Lung (tissue), 12 donors: ENCODE measurements around the gene MYO3B. TPM values are rescaled to one million over a fixed set of nuclear protein-coding genes. Genes with fewer than 3 reads are reported as not detected.

Experiments used
- ATAC-seq: fragments of 200-7000 bp; cut with Tn5 transposase; one replicate; pipeline ENCODE4 v1.9.1; 2020; ENCODE audit warnings: moderate number of reproducible peaks; ENCODE audit not compliant: insufficient read depth, low FRiP score
- DNase-seq, 3 donors: peaks; one replicate each; pipeline ENCODE4 v3.0.0-alpha.2; 2013 to 2017
- H3K27ac ChIP-seq, 2 donors: one replicate each; pipeline ENCODE4 v1.5.1; 2013; ENCODE audit warnings: mild to moderate bottlenecking in 2 of 2, moderate library complexity in 2 of 2, control low read depth in 1 of 2, inconsistent platforms in 1 of 2, low read depth in 1 of 2, low read length in 1 of 2
- H3K27me3 ChIP-seq, 3 donors: one replicate each; pipeline ENCODE4 v1.5.1; 2013; ENCODE audit warnings: low read length in 2 of 3; ENCODE audit not compliant: control insufficient read depth in 3 of 3, insufficient read depth in 3 of 3
- H3K36me3 ChIP-seq, 4 donors: one replicate each; pipeline ENCODE4 v1.5.1; 2013; ENCODE audit warnings: low read length in 4 of 4, mild to moderate bottlenecking in 1 of 4, moderate library complexity in 1 of 4; ENCODE audit not compliant: control insufficient read depth in 4 of 4, insufficient read depth in 4 of 4
- H3K4me1 ChIP-seq, 5 donors: one replicate each; pipeline ENCODE4 v1.5.1; 2013; ENCODE audit warnings: low read length in 5 of 5, mild to moderate bottlenecking in 2 of 5, moderate library complexity in 1 of 5; ENCODE audit not compliant: control insufficient read depth in 5 of 5, insufficient read depth in 5 of 5
- H3K4me3 ChIP-seq: one replicate; pipeline ENCODE4 v1.5.1; 2013; ENCODE audit warnings: mild to moderate bottlenecking, control low read depth, moderate library complexity
- H3K9ac ChIP-seq, 2 donors: one replicate each; pipeline ENCODE4 v1.5.1; 2013; ENCODE audit warnings: low read length in 2 of 2, control low read depth in 1 of 2; ENCODE audit not compliant: insufficient read depth in 1 of 2
- H3K9me3 ChIP-seq, 4 donors: one replicate each; pipeline ENCODE4 v1.5.1; 2013; ENCODE audit warnings: low read length in 3 of 4, mild to moderate bottlenecking in 1 of 4, moderate library complexity in 1 of 4; ENCODE audit not compliant: control insufficient read depth in 4 of 4, insufficient read depth in 3 of 4
- WGBS, 2 donors: extraction: QIAGEN DNeasy Blood & Tissue Kit; methylation state at CpG; one replicate each; pipeline ENCODE4 v1.1.7; 2013; 5-methylcytosine and 5-hydroxymethylcytosine counted together
- polyA plus RNA-seq, 2 donors: library from polyadenylated mRNA; stranded (reverse); fragments of 200-250 nt; gene quantifications; one replicate each; pipeline ENCODE4 v1.2.1, GENCODE V29; 2013
- total RNA-seq, 2 donors: library from RNA; depleted of rRNA in 1 of 2; stranded (reverse); fragments of >200 nt in 1 of 2; gene quantifications; one replicate each; pipeline ENCODE4 v1.2.1, GENCODE V29; 2014 to 2021
- TF ChIP-seq, protein P1 (sequence below): IDR thresholded peaks from 2 replicates; pipeline ENCODE4 v1.5.1; 2012; ENCODE audit warnings: mild to moderate bottlenecking; ENCODE audit errors: control extremely low read depth, extremely low read depth
- donor health status: control.
- donor health status: control.
- donor health status: Bipolar disorder and iron deficiency.
- donor health status: healthy.
- donor health status: DM: yes; HTN: yes; CAD: no.

Gene MYO3B
- total and polyA plus RNA-seq, 4 donors: 0.03 to 0.82 (median 0.05) TPM; not detected in 1

DNA sequence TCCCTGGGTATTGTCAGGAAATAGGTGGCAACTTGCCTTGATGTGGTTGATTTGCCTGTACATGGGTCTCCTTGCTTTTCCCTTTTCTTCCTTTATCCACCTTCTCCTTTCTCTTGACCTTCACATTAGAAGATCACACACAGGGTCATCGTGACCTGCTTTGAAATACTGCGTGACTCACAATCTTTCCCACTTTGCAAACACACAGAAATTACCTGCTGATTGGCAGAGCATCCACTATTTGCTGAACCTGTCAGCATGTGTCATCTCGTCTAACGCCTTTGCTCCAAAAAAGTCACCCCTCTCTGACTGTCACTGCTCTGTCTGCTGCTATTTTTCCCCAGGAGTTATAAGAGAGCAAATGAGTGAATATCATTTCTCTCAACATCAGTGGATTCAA is 60.8 kb downstream of the MYO3B start:
- DNase-seq: no peak
- Histone ChIP-seq H3K9me3 (no peaks in the 10 kb centered on the region), H3K4me3 (no peak overlapping the region), H3K9ac (no peak overlapping the region), H3K4me1 (no peaks in the 10 kb centered on the region), H3K27ac (no peak overlapping the region), H3K36me3 (no peaks in the 10 kb centered on the region), H3K27me3 (no peaks in the 10 kb centered on the region)
- TF ChIP-seq, protein P1, sequence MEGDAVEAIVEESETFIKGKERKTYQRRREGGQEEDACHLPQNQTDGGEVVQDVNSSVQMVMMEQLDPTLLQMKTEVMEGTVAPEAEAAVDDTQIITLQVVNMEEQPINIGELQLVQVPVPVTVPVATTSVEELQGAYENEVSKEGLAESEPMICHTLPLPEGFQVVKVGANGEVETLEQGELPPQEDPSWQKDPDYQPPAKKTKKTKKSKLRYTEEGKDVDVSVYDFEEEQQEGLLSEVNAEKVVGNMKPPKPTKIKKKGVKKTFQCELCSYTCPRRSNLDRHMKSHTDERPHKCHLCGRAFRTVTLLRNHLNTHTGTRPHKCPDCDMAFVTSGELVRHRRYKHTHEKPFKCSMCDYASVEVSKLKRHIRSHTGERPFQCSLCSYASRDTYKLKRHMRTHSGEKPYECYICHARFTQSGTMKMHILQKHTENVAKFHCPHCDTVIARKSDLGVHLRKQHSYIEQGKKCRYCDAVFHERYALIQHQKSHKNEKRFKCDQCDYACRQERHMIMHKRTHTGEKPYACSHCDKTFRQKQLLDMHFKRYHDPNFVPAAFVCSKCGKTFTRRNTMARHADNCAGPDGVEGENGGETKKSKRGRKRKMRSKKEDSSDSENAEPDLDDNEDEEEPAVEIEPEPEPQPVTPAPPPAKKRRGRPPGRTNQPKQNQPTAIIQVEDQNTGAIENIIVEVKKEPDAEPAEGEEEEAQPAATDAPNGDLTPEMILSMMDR: no peak
- 85 to 93% methylated on average over 4 of the region's 4 CpGs for WGBS, 2 donors
- no peak for ATAC-seq

DNA sequence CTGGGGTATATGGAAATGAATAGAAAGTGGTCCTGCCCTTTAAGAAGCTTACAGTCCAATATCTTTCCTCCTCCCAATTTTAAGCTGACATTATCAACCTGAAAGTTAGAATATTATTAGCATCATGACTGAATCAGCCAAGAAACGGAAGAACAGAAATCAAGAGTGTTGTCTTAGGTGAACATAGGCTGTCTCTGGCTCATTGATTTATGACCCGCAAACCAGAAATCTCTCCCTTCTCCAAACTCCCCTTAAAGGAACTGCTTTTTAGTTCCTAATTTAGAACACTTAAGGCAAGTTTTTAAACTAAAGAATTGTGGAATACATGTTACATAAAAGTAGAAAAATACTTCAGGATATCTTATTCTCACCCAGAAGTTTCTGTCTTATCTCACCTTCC is 62.7 kb downstream of the MYO3B start:
- TF ChIP-seq, protein P1: no peak

DNA sequence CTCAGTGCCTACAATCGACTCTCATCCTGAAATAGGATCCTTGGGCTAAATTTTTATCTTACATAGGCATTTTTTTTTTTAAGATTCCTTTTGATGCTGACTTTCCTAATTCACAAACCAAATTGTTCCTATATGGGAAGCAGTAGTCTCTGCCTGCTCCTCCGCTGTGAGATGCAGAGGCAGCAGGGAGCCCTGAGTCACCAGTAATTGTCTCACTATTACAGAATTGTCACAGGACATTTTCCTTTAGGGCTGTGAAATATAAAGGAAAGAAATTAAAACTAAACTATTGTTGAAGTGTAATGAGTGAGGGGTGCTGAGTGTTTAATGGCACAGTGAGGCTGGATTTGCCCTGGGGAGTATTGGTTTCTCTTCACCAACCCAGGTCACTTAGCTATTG is 63.8 kb downstream of the MYO3B start:
- TF ChIP-seq, protein P1: no peak
- Histone ChIP-seq H3K27me3 (no peaks in the 10 kb centered on the region), H3K9ac (no peak overlapping the region), H3K27ac (no peak overlapping the region), H3K4me1 (no peaks in the 10 kb centered on the region), H3K9me3 (no peaks in the 10 kb centered on the region), H3K4me3 (no peak overlapping the region), H3K36me3 (no peaks in the 10 kb centered on the region)
- 83 to 90% methylated on average over 2 of the region's 2 CpGs for WGBS, 2 donors
- ATAC-seq (no peak), DNase-seq (no peak)

More for the DNA sequence above, 62.7 kb downstream of the MYO3B start:
- Histone ChIP-seq H3K4me3 (no peak overlapping the region), H3K36me3 (no peaks in the 10 kb centered on the region), H3K27ac (no peak overlapping the region), H3K4me1 (no peaks in the 10 kb centered on the region), H3K9ac (no peak overlapping the region), H3K9me3 (no peaks in the 10 kb centered on the region), H3K27me3 (no peaks in the 10 kb centered on the region)
- ATAC-seq (no peak), DNase-seq (no peak)
- 66 to 77% methylated on average over 2 of the region's 2 CpGs for WGBS, 2 donors

DNA sequence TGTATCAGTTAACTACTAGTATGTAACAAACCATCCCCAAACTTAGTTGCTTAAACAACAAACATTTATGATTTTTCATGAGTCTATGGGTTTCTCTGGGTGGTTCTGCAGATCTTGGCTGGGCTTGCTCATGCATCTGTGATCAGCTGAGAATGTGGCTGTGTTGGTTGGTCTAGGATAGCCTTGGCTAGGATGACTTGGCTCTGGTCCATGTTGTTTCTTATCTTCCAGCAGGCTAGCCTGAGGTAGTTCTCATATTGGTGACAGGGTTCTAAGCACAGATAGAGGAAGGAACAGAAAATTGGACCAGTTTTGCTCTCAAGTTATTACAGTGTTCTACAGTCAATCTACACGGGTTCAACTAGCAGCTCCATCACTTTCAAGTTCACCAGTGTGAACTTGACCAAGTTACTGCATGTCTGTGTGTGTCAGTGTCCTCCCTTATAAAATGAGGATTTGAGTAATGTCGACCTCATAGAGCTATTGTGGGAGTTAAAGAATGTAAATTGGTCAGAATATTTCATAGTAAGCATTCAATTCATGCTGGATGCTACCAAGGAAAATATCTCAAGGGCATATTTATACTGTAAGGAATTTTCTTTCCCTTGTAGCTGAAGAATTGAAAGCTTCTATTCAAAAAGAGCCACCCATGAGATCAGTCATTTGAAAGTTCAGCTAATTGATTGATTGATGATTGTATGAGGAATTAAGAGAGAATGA is 65.3 kb downstream of the MYO3B start:
- DNase-seq: no peak
- no peak overlapping the region for H3K27ac ChIP-seq
- H3K9ac ChIP-seq: no peak overlapping the region
- no peak overlapping the region for H3K4me3 ChIP-seq
- TF ChIP-seq, protein P1: no peak
- no peaks in the 10 kb centered on the region for H3K9me3 ChIP-seq
- H3K36me3 ChIP-seq: no peaks in the 10 kb centered on the region
- 83 to 89% methylated on average over 2 of the region's 2 CpGs for WGBS, 2 donors
- no peaks in the 10 kb centered on the region for H3K27me3 ChIP-seq
- no peak for ATAC-seq
- peaks cover 0 to 1% (median 0%) of the 10 kb centered on the region in 5 donors for H3K4me1 ChIP-seq
